Lower leg skin (tissue), 4 donors: Measurements from ENCODE around the gene IFNGR1. TPM values are rescaled to one million over a fixed set of nuclear protein-coding genes. Genes with fewer than 3 reads are reported as not detected.

ENCODE experiments used
- DNase-seq, 2 donors: peaks; one replicate each; pipeline ENCODE4 v3.0.0-alpha.2; 2019; ENCODE audit warnings: low spot score in 2 of 2
- H3K4me3 ChIP-seq: fragments of 200-600 bp; sonication (generic); 2 replicates; pipeline ENCODE4 v1.5.1; 2017; ENCODE audit warnings: mild to moderate bottlenecking, low read depth; ENCODE audit not compliant: poor library complexity, severe bottlenecking
- CTCF ChIP-seq, 3 donors: fragments of 450-650 bp; IDR thresholded peaks; one replicate each; pipeline ENCODE4 v1.5.1; 2016; ENCODE audit warnings: antibody characterized with exemption in 3 of 3, mild to moderate bottlenecking in 3 of 3, moderate library complexity in 2 of 3
- POLR2A ChIP-seq, 2 donors: fragments of 450-650 bp; IDR thresholded peaks; one replicate each; pipeline ENCODE4 v1.6.1; 2016 to 2017; ENCODE audit warnings: antibody characterized with exemption in 2 of 2, mild to moderate bottlenecking in 1 of 2, moderate library complexity in 1 of 2
- WGBS, 2 donors: methylation state at CpG; one replicate each; pipeline ENCODE4 v1.1.5; 2018; 5-methylcytosine and 5-hydroxymethylcytosine counted together
- intact Hi-C: fragments of 100-400 bp; cut with DNase I; formaldehyde crosslinking; loops from one replicate; pipeline ENCODE4 v1.15.0; 2023; ENCODE audit warnings: low total_unique reads
- total RNA-seq, 4 donors: library from RNA; depleted of rRNA; stranded (reverse); fragments of >200 nt; gene quantifications; one replicate each; pipeline ENCODE4 v1.1.0, GENCODE V29; 2016

The IFNGR1 gene
- total RNA-seq, 4 donors from 2014 or later: 64.2 to 92.1 (median 83.0) TPM

- no peak for DNase-seq
- intact Hi-C loops: loop anchor here (10.0 kb wide), 1 partner anchor 65 kb away; no protein-coding TSS in a partner anchor
- TF ChIP-seq POLR2A (IDR thresholded peaks at IDR 0.05) (no peak), CTCF (IDR thresholded peaks at IDR 0.05) (no peak)
- no peak overlapping the region for H3K4me3 ChIP-seq
Observed at GRCh38 chr6:137159912-137160311, 59.3 kb downstream of the IFNGR1 start.

DNA sequence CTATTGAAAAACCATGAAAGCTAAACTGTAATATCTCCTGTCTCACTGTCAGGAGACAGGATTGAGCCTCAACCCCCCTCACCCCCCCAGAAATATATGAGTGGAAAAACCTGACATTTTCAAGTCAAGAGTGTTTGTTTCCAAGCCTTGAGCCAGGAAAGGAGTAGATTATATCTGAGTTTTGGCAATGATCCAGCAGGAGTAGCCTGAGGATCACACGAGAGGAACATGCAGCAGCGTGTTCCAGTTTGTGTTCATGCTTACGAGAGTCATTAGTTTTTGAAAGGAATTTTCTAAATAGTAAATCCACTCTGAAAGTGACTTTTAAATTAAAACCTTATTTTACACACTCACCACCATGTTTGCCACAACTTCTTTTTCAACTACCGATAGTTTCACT is 61.6 kb downstream of the IFNGR1 start:
- 20% methylated on average over 4 of the region's 4 CpGs for WGBS, 2 donors
- TF ChIP-seq POLR2A (IDR thresholded peaks at IDR 0.05) (no peak), CTCF (IDR thresholded peaks at IDR 0.05) (no peak)
- H3K4me3 ChIP-seq: no peak overlapping the region
- intact Hi-C loops: no loop called here
- DNase-seq: peak in 1 of 2 donors; percentile 52

DNA sequence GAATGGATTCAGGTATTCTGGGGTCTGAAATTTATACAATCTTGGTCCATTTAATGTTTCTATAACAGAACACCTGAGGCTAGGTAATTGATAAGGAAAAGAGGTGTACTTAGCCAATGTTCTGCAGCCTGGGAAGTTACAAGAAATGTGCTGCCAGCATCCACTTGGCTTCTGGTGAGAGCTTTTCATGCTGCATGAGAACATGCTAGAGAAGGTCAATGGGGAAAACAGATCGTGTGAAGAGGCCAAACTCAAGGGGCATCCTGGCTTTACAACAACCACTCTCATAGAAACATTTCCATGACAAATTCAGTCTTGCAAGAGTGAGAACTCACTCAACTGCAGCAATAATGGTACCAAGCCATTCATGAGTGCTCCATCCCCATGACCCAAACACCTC is 62.5 kb downstream of the IFNGR1 start:
- intact Hi-C loops: no loop called here
- TF ChIP-seq CTCF (IDR thresholded peaks at IDR 0.05) (no peak), POLR2A (IDR thresholded peaks at IDR 0.05) (no peak)
- WGBS, 2 donors: 38 to 48% methylated on average over 1 of the region's 1 CpG
- no peak overlapping the region for H3K4me3 ChIP-seq
- DNase-seq: no peak

DNA sequence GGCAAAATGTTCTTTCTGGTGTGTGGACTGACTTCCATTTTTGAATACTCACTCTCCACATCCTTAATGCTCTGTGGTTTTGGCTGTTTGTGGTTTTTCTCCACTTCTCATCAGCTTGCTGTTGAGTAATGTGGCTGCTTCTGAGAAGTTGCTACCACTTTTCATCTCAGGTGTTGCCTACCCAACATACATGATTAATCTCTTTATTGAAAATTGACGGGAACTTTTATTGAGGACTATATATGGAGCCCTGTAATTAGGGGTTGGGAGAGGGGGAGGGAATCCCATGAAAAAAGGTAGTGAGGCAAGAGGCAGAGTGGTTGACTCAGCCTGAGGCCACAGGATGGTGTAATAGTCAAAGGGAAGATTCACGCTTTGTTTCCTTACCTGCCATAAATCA is 63.4 kb downstream of the IFNGR1 start:
- WGBS, 2 donors: 50 to 63% methylated on average over 2 of the region's 2 CpGs
- no peak overlapping the region for H3K4me3 ChIP-seq
- TF ChIP-seq POLR2A (IDR thresholded peaks at IDR 0.05) (no peak), CTCF (IDR thresholded peaks at IDR 0.05) (no peak)
- intact Hi-C loops: no loop called here
- DNase-seq: no peak

DNA sequence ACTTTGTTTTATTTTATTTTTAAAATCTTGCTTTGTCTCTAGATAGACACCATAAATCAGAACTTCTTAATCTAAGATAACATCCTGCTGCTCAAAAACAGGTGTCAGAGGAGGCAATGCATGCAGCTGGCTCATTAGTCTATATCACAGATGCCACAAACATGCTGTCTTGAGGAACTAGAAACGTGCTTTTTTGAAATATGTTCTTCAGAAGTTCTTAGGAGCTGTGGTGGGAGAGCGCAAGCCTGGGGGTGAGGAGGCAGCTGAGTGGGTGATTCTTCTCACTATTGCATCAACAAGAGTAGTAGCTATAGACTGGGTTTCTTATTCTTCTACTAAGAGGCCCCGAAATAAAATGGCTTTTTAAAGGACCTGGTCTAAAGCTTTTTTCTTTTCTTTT is 69.1 kb downstream of the IFNGR1 start:
- DNase-seq: no peak
- 75 to 78% methylated on average over 3 of the region's 3 CpGs for WGBS, 2 donors

More for the DNA sequence above, 69.1 kb downstream of the IFNGR1 start:
- TF ChIP-seq CTCF (IDR thresholded peaks at IDR 0.05) (no peak), POLR2A (IDR thresholded peaks at IDR 0.05) (no peak)
- H3K4me3 ChIP-seq: no peak overlapping the region
- intact Hi-C loops: no loop called here
